HepG2 (cell line): ENCODE data around the gene ECT2. TPM values are rescaled to one million over a fixed set of nuclear protein-coding genes. Genes with fewer than 3 reads are reported as not detected.

ENCODE experiments used
- ATAC-seq: fragments of 200-7000 bp; cut with Tn5 transposase; 3 replicates; pipeline ENCODE4 v1.9.1; 2020; ENCODE audit warnings: mild to moderate bottlenecking, moderate library complexity
- BruUV-seq: library from RNA; stranded (reverse); fragments of 400-500 nt; replicated peaks from 2 replicates; lab custom pipeline; 2021; lab: Mats Ljungman, UMichigan
- CTCF ChIA-PET: fragments of 300-600 bp; formaldehyde crosslinking; extraction: SDS; loops from one replicate; lab custom pipeline; 2021; ENCODE audit warnings: low total read pairs, inconsistent platforms, low intra/inter-chr PET ratio; lab: Yijun Ruan, JAX
- POLR2A ChIA-PET: fragments of 350-600 bp; sonication (Branson Sonifier 250); formaldehyde crosslinking; loops from one replicate; lab custom pipeline; 2020; ENCODE audit warnings: antibody characterized with exemption, inconsistent platforms; lab: Yijun Ruan, JAX
- DNase-seq: peaks from one replicate; pipeline ENCODE4 v3.0.0-alpha.2; 2015; ENCODE audit warnings: low spot score
- FAIRE-seq: peaks from 3 replicates; lab custom pipeline; 2011; peaks lifted over from hg19 to GRCh38; lab: Jason Lieb, UNC
- H2AFZ ChIP-seq: one replicate; pipeline ENCODE4 v1.6.1; 2011; ENCODE audit warnings: low read length, inconsistent platforms
- H3K27ac ChIP-seq: fragments of 300-600 bp; 3 replicates; pipeline ENCODE4 v1.8.0; 2011; ENCODE audit warnings: mixed run types, mild to moderate bottlenecking, mixed read lengths, low read length, inconsistent platforms; ENCODE audit not compliant: insufficient read depth; ENCODE audit errors: extremely low read length
- H3K27me3 ChIP-seq, 2 experiments: fragments of 200-600 bp in 1 of 2; 2 replicates in 1 of 2; 3 replicates in 1 of 2; pipeline versions ENCODE4 v1.6.0 to v1.8.0; 2011; ENCODE audit warnings: low read length in 2 of 2, mild to moderate bottlenecking in 2 of 2, moderate library complexity in 2 of 2, inconsistent platforms in 1 of 2; ENCODE audit not compliant: insufficient read depth in 2 of 2, control insufficient read depth in 1 of 2
- H3K36me3 ChIP-seq, 2 experiments: fragments of 200-600 bp in 1 of 2; replicated peaks in 1 of 2; 2 replicates in 1 of 2; 3 replicates in 1 of 2; pipeline versions ENCODE4 v1.5.1 to v1.8.0; 2011; ENCODE audit warnings: low read length in 2 of 2, inconsistent platforms in 1 of 2; ENCODE audit not compliant: insufficient read depth in 2 of 2, control insufficient read depth in 1 of 2
- H3K4me1 ChIP-seq: 2 replicates; pipeline ENCODE4 v1.5.1; 2012; ENCODE audit warnings: low read length, inconsistent platforms; ENCODE audit not compliant: insufficient read depth
- H3K4me2 ChIP-seq: 2 replicates; pipeline ENCODE4 v1.6.0; 2011; ENCODE audit warnings: low read depth, low read length, inconsistent platforms
- H3K4me3 ChIP-seq, 3 experiments: fragments of 200-600 bp in 1 of 3; sonication (generic), shearing (Covaris generic) in 1 of 3; replicated peaks in 1 of 3; 2 replicates each; pipeline ENCODE4 v1.5.1; 2011 to 2016; ENCODE audit warnings: low read length in 3 of 3, inconsistent platforms in 2 of 3, low read depth in 2 of 3, mild to moderate bottlenecking in 2 of 3, control low read depth in 1 of 3, mixed read lengths in 1 of 3; ENCODE audit not compliant: insufficient read depth in 1 of 3
- H3K79me2 ChIP-seq: one replicate; pipeline ENCODE4 v1.6.1; 2011; ENCODE audit warnings: low read length, inconsistent platforms; ENCODE audit not compliant: insufficient read depth
- H3K9ac ChIP-seq: 2 replicates; pipeline ENCODE4 v1.6.0; 2011; ENCODE audit warnings: mild to moderate bottlenecking, low read depth, low read length, inconsistent platforms; ENCODE audit not compliant: insufficient read depth
- H3K9me3 ChIP-seq: 2 replicates; pipeline ENCODE4 v1.5.1; 2012; ENCODE audit warnings: mild to moderate bottlenecking, low read length
- H4K20me1 ChIP-seq: 2 replicates; pipeline ENCODE4 v1.6.0; 2011; ENCODE audit warnings: inconsistent platforms, mild to moderate bottlenecking, low read length, moderate library complexity; ENCODE audit not compliant: insufficient read depth
- ATF7-NPFF ChIP-seq: sonication (generic); formaldehyde crosslinking; IDR thresholded peaks from 2 replicates; pipeline ENCODE4 v1.8.1; 2023; ENCODE audit warnings: mild to moderate bottlenecking, low read depth, missing genetic modification reagents, moderate library complexity
- KLF13 ChIP-seq: sonication (generic); formaldehyde crosslinking; IDR thresholded peaks from 2 replicates; pipeline ENCODE4 v1.4.0; 2020; ENCODE audit warnings: mild to moderate bottlenecking, missing genetic modification reagents
- LCORL ChIP-seq, 2 experiments: fragments of 450-650 bp in 1 of 2; sonication (generic) in 1 of 2; formaldehyde crosslinking in 1 of 2; IDR thresholded peaks; 2 replicates each; pipeline versions ENCODE4 v1.5.0 to v1.6.1; 2017 to 2020; ENCODE audit warnings: antibody characterized with exemption in 1 of 2, missing genetic modification reagents in 1 of 2
- NFIB ChIP-seq: sonication (generic); formaldehyde crosslinking; IDR thresholded peaks from 2 replicates; pipeline ENCODE4 v1.9.0; 2021; ENCODE audit warnings: missing genetic modification reagents, mild to moderate bottlenecking, borderline replicate concordance
- PHF21A ChIP-seq: sonication (generic); formaldehyde crosslinking; IDR thresholded peaks from 2 replicates; pipeline ENCODE4 v1.5.0; 2020; ENCODE audit warnings: mild to moderate bottlenecking, missing genetic modification reagents
- SETDB1 ChIP-seq: sonication (generic); formaldehyde crosslinking; IDR thresholded peaks from 2 replicates; pipeline ENCODE4 v1.5.1; 2020; ENCODE audit warnings: missing genetic modification reagents, mild to moderate bottlenecking, borderline replicate concordance
- SP140L ChIP-seq: sonication (generic); formaldehyde crosslinking; IDR thresholded peaks from 2 replicates; pipeline ENCODE4 v1.4.0; 2020; ENCODE audit warnings: missing genetic modification reagents, borderline replicate concordance
- ZBTB20 ChIP-seq: sonication (generic); formaldehyde crosslinking; IDR thresholded peaks from 2 replicates; pipeline ENCODE4 v1.8.1; 2023; ENCODE audit warnings: missing genetic modification reagents, low read depth, mild to moderate bottlenecking, borderline replicate concordance
- ZNF263 ChIP-seq: sonication (generic); formaldehyde crosslinking; IDR thresholded peaks from 2 replicates; pipeline ENCODE4 v1.4.0; 2020; ENCODE audit warnings: missing genetic modification reagents
- ZNF3 ChIP-seq: IDR thresholded peaks from 2 replicates; pipeline ENCODE4 v1.7.0; 2017; ENCODE audit warnings: inconsistent platforms
- ZNF619 ChIP-seq: sonication (generic); formaldehyde crosslinking; IDR thresholded peaks from 2 replicates; pipeline ENCODE4 v1.4.0; 2020; ENCODE audit warnings: mild to moderate bottlenecking, missing genetic modification reagents
- ZNF775 ChIP-seq: sonication (generic); formaldehyde crosslinking; IDR thresholded peaks from 2 replicates; pipeline ENCODE4 v1.4.0; 2020; ENCODE audit warnings: missing genetic modification reagents, mild to moderate bottlenecking, moderate library complexity, borderline replicate concordance
- ZNF777 ChIP-seq: sonication (generic); formaldehyde crosslinking; IDR thresholded peaks from 2 replicates; pipeline ENCODE4 v1.4.0; 2020; ENCODE audit warnings: missing genetic modification reagents
- ZNF850 ChIP-seq: sonication (generic); formaldehyde crosslinking; conservative IDR thresholded peaks from 2 replicates; pipeline ENCODE4 v1.9.0; 2021; ENCODE audit warnings: mild to moderate bottlenecking, missing genetic modification reagents
- ZSCAN20 ChIP-seq: sonication (generic); formaldehyde crosslinking; IDR thresholded peaks from 2 replicates; pipeline ENCODE4 v1.4.0; 2020; ENCODE audit warnings: missing genetic modification reagents, mild to moderate bottlenecking, borderline replicate concordance
- WGBS: methylation state at CpG from one replicate; pipeline ENCODE4 v1.1.6; 2017; ENCODE audit warnings: low lambda C conversion rate; 5-methylcytosine and 5-hydroxymethylcytosine counted together
- in situ Hi-C: cut with HindIII; loops from 2 replicates; pipeline ENCODE4 v1.10.0; 2017; ENCODE audit warnings: low pct_unique_long_range_greater_than_20kb; ENCODE audit not compliant: extremely low pct_ligation_motif_present
- intact Hi-C: fragments of 100-400 bp; cut with micrococcal nuclease; formaldehyde crosslinking; loops from one replicate; pipeline ENCODE4 v1.10.0; 2022; ENCODE audit not compliant: unreplicated experiment
- polyA plus RNA-seq, 8 experiments: library from polyadenylated mRNA; depleted of rRNA in 3 of 8; stranded (reverse) in 7 of 8; unstranded in 1 of 8; fragments of >200 nt; fragmentation: Illumina TruSeq in 4 of 8; extraction: Trizol in 4 of 8; gene quantifications; 2 replicates each; pipeline versions ENCODE4 v1.2.1 to v1.2.3, GENCODE V29; 2011 to 2016; ENCODE audit warnings: low read depth in 4 of 8, missing spikeins in 1 of 8, mixed read lengths in 1 of 8; ENCODE audit not compliant: insufficient read depth in 1 of 8
- total RNA-seq, 5 experiments: library from RNA; depleted of rRNA; stranded (reverse); fragments of >200 nt; fragmentation: Illumina TruSeq; extraction: Trizol; gene quantifications; 2 replicates each; pipeline ENCODE4 v1.2.3, GENCODE V29; 2016; ENCODE audit warnings: low read depth in 1 of 5
- TF ChIP-seq, protein P1 (sequence below): sonication (generic); formaldehyde crosslinking; IDR thresholded peaks from 2 replicates; pipeline ENCODE4 v1.5.0; 2020; ENCODE audit warnings: mild to moderate bottlenecking, missing genetic modification reagents
- TF ChIP-seq, protein P2 (sequence below): sonication (generic); formaldehyde crosslinking; IDR thresholded peaks from 2 replicates; pipeline ENCODE4 v1.4.0; 2020; ENCODE audit warnings: missing genetic modification reagents

ECT2 gene
- total and polyA plus RNA-seq, 2 of the 13 experiments (the other 11 are each of a cell fraction or from before 2014, with no cell fraction given) = 21.6 to 52.0 TPM

- 1% methylated on average over 2 of the region's 2 CpGs for WGBS
- no TSS peak for BruUV-seq
- ChIA-PET POLR2A (no interaction called here), CTCF (no interaction called here)
- intact Hi-C loops (no loop called here), in situ Hi-C loops (no loop called here)
- Histone ChIP-seq H3K36me3 (no peaks in the 10 kb centered on the region), H2AFZ (no peak overlapping the region), H3K27me3 (peaks cover 0 to 4% of the 10 kb centered on the region in 2 experiments; a peak in 1 of 5 replicates), H3K4me3 (no peak overlapping the region), H3K9ac (no peak overlapping the region), H3K79me2 (no peaks in the 10 kb centered on the region), H3K9me3 (no peaks in the 10 kb centered on the region), H3K4me2 (no peak overlapping the region), H3K27ac (no peak overlapping the region), H4K20me1 (no peaks in the 10 kb centered on the region), H3K4me1 (no peaks in the 10 kb centered on the region)
- FAIRE-seq = no peak
- no peak for TF ChIP-seq ZNF775 (CRISPR knock-in tag)
- no peak for TF ChIP-seq ZSCAN20 (CRISPR knock-in tag)
- no peak for TF ChIP-seq NFIB
- no peak for TF ChIP-seq ZNF3
- TF ChIP-seq ZBTB20 (CRISPR knock-in tag) = no peak
- no peak for TF ChIP-seq KLF13 (CRISPR knock-in tag)
- TF ChIP-seq ZNF850 (CRISPR knock-in tag) = no peak
- TF ChIP-seq ZNF263 (CRISPR knock-in tag) = no peak
- TF ChIP-seq, protein P1, sequence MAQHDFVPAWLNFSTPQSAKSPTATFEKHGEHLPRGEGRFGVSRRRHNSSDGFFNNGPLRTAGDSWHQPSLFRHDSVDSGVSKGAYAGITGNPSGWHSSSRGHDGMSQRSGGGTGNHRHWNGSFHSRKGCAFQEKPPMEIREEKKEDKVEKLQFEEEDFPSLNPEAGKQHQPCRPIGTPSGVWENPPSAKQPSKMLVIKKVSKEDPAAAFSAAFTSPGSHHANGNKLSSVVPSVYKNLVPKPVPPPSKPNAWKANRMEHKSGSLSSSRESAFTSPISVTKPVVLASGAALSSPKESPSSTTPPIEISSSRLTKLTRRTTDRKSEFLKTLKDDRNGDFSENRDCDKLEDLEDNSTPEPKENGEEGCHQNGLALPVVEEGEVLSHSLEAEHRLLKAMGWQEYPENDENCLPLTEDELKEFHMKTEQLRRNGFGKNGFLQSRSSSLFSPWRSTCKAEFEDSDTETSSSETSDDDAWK (CRISPR knock-in tag) = no peak
- no peak for TF ChIP-seq SETDB1 (CRISPR knock-in tag)
- TF ChIP-seq PHF21A = no peak
- TF ChIP-seq SP140L (CRISPR knock-in tag) = no peak
- TF ChIP-seq ZNF777 (CRISPR knock-in tag) = no peak
- no peak for TF ChIP-seq ATF7-NPFF (CRISPR knock-in tag)
- TF ChIP-seq, protein P2, sequence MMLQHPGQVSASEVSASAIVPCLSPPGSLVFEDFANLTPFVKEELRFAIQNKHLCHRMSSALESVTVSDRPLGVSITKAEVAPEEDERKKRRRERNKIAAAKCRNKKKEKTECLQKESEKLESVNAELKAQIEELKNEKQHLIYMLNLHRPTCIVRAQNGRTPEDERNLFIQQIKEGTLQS = no peak
- no peak for TF ChIP-seq LCORL (IDR thresholded peaks at IDR 0.05)
- TF ChIP-seq LCORL (CRISPR knock-in tag; IDR thresholded peaks at IDR 0.05) = no peak
- TF ChIP-seq ZNF619 (CRISPR knock-in tag) = no peak
- no peak for DNase-seq
- no peak for ATAC-seq
Observed at GRCh38 chr3:172846706-172847105, 96.2 kb downstream of the ECT2 start.
